Mesenteric fat pad (tissue), 1 donor: Measurements from ENCODE around the gene FAAP20. TPM values are rescaled to one million over a fixed set of nuclear protein-coding genes. Genes with fewer than 3 reads are reported as not detected.

Experiments
- DNase-seq: peaks from one replicate; pipeline ENCODE4 v3.0.0-alpha.2; 2020; ENCODE audit warnings: low spot score
- total RNA-seq: library from RNA; stranded (reverse); fragmentation: NEBNext Ultra II Directional; extraction: Animal tissue kit (Norgen Biotek cat#: 25700); gene quantifications from one replicate; pipeline ENCODE4 v1.2.1, GENCODE V29; 2021
- donor health status: DM: yes; HTN: yes; CAD: no.

Gene FAAP20
- total RNA-seq, 1 donor from 2014 or later: 42.6 TPM

DNA sequence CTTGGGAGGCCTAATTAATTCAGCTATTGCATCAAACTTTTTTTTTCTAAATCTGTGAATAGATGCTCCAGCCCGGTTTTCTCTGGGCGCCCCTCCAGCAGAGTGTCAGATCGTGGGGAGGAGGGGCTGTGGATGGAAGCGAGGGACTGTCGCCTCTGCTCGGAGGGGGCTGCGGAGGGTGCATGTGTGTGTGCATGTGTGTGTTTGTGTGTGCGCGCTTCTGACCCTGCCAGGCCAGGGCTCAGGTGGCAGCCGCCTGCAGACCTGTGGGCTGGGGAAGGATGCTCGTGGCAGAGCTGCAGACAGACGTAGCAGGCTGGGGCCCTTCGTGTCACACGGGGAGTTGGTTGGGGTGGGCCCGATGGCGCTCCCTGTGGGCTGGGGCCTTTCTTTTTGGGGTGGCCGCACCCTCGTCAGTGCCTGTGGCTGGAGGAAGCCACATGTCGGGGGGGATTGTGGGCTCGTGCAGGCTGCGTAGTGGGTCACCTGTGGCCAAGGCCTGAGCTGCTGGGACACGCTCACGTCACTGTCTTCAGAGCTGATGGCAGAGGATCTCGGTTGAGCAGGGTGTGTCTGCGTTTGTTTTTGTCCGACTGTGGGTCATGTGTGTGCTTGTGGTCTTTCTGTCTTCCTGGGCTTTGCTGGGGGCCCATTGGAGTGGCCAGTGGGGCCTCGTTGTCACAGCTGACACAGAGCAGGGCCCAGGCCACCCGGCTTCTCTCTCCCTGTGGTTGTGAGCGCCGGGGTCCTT is 36.4 kb upstream of the FAAP20 start:
- no peak for DNase-seq

DNA sequence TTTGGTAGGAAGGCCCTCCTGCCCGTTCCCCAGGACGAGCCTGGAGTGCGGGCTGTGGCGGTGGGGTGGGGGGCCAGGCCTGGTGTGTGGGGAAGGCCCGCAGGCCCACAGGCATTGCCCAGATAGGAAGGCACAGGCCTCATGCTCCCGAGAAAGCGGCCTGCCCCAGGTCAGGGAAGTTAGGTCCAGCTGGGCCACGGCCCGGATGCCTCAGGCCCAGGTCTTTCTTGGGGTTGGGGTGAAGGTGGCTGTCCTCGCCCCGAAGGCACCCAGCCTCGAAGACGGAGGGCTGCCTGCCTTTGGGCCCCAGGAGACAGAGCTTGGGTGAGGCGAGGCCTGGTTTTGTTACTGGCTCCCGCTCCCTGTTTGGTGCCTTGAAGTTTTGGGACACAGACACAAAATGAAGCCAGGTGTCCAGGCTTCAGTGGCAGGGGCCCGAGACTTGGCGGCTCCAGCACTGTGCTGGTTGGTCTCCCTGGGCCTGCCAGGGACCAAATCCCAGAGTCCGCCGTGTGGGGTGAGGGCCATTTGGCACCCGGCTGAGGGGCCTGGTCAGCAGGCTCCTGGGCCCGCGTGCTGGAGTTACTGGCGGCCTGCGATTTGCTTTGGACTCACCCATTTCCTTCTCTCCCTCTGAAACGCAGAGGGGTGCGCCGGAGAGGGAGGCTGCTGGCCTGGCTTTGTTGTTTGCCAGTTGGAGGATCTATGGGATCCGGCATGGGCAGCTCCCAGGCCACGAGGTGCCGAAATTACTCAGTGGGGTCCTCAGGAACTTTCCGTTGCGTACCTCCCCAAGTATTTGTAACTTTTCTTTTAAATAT is 35.5 kb upstream of the FAAP20 start:
- no peak for DNase-seq

DNA sequence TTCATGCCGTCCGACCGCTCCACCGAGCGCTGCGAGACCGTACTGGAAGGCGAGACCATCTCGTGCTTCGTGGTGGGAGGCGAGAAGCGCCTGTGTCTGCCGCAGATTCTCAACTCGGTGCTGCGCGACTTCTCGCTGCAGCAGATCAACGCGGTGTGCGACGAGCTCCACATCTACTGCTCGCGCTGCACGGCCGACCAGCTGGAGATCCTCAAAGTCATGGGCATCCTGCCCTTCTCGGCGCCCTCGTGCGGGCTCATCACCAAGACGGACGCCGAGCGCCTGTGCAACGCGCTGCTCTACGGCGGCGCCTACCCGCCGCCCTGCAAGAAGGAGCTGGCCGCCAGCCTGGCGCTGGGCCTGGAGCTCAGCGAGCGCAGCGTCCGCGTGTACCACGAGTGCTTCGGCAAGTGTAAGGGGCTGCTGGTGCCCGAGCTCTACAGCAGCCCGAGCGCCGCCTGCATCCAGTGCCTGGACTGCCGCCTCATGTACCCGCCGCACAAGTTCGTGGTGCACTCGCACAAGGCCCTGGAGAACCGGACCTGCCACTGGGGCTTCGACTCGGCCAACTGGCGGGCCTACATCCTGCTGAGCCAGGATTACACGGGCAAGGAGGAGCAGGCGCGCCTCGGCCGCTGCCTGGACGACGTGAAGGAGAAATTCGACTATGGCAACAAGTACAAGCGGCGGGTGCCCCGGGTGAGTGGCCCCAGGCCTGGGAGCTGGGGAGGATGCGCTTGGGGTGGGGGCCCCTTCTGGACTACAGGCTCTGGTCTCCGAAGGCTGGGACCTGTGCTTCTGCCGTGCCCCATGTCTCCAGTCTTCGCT is 34.7 kb upstream of the FAAP20 start:
- no peak for DNase-seq

DNA sequence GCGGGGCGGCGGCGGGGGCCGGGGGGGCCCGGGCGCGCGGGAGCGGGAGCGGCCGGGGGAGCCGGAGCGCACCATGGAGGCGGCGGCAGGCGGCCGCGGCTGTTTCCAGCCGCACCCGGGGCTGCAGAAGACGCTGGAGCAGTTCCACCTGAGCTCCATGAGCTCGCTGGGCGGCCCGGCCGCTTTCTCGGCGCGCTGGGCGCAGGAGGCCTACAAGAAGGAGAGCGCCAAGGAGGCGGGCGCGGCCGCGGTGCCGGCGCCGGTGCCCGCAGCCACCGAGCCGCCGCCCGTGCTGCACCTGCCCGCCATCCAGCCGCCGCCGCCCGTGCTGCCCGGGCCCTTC is 34.1 kb upstream of the FAAP20 start:
- DNase-seq: no peak

DNA sequence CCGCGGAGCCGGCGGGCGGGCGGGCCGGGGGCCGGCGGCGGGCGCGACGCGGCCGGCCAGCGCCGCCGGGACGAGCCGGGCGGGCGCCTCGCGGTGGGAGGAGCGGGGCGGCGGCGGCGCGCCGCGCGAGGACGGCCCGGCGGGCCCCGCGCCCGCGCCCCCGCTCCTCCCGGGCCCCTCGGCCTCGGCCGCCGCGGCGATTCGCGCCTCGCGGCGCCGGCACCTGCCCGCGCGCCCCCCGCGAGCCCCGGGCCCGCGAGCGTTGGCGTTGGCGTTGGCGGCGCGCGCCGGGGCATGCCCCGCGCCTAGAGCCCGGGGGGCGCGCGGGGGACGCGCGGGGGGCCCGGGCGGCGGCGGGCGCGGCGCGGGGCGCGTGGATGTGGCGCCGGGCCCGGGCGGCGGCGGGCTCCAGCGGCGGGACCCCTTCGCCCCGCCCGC is 33.6 kb upstream of the FAAP20 start, which contains the start of gene SKI:
SKI (plus strand) TSS at position 163 of the 438 bp plus-strand sequence. CDS start 448 bp downstream, outside the sequence.
- no peak for DNase-seq

DNA sequence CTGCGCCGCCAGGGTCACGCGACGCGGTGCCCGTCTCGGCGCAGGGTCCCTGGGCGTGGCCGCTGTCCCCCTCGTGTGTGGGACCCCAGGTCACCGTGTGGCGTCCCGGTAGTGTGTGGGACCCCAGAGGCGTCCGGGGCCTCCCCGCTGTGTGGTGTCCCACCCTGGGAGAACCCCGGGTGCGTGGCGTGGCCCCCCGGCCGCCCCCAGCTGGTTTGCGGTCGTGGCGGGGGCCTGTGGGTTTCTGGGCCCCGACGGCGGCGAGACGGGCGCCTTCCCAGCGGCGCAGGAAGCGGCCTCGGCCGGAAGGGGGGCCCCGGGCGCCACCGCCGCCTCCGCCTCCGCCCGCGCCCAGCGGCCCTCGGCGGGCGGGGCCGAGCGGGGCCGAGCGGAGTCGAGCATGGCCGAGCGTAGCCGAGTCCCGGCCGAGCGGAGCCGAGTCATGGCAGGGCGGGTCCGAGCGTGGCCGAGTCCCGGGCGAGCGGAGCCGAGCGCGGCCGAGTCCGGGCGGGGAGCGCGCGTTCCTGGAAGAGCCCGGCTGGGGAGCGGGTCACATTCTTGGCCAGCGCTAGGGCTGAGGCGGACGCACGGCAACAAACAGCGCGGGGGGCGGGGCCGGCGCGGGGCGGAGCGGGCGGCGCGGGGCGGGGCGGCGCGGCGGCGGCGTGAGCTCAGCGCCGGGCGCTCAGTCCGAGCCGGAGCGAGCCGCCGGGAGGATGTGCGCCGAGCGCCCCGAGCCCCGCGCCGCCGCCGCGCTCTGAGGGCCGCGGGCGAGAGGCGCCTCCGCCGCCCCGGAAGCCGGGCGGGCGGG is 33.0 kb upstream of the FAAP20 start:
- peak; percentile 100 for DNase-seq

DNA sequence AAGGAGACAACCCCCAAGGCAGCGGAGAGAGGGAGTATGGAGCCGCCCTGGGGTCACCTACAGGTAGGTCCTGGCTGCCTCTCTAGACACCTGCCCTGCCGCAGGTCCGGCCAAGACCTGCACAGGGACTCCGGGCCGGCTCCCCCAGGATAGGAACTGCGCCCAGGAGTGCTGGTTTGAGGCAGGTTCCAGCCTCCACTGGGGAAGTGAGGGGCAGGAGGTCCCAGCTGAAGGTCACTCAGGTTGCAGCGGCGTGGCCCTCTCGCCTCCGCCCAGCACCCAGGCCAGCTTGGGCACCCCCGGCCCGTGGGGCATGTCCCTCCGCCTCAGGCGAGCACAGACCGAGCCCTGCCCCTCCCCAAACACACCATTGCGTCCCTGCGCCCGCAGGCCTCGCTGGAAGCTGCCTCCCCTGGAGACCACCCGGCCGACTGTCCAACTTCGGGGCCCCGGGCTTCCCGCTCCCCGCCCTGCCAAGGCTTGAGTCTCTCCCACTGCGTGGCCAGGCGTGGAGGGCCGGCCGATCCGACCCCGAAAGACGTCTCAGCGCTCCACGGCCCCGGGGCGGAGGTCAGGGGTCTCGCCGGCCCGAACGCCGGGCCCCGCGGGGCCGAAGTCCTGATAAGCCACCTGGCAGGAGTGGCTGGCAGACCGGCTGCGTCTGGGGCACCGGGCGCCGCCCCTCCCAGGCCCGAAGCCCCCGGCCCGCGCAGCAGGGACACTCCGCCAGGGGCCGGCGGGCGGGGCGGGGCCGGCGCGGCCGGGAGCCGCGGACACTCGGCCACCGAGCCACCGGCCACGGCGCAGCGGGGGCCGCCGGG is 32.2 kb upstream of the FAAP20 start:
- peak; percentile 90 for DNase-seq

DNA sequence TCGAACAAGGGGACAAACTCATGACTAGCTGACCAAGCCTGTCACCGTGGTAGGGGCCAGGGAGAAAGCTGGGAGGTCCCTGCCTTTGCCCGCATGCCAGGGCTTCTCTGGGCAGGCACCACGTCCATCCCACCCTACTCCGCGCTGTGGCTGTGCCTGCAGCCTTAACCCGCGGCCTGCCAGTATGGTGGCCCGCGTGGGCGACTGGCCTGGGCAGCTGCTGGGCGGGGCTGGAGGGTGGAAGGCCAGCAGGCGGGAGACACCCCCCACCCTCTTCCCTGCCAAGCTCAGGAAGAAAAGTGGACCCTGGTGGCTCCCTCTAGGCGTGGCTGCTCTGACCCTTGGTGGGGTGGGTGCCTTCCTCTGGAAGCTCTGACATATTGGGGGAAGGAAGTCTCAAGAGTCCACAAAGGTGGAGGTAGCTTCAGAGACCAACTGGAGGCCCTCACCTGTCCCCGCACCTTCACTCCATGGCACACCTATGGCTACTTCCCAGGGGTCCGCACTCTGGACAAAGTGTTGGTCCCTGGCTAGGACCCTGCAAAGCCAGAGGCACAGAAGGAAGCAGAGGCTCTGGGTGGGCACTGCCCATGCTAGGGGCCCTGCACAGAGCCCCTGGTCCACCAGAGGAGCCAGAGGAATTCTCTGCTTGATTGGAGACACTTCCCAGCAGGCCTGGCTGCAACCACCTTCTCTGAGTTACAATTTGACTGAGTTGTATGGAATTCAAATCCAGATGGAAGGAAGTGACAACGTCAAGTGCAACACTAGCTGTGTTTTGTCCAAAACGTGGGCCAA is 30.3 kb upstream of the FAAP20 start:
- DNase-seq: no peak

DNA sequence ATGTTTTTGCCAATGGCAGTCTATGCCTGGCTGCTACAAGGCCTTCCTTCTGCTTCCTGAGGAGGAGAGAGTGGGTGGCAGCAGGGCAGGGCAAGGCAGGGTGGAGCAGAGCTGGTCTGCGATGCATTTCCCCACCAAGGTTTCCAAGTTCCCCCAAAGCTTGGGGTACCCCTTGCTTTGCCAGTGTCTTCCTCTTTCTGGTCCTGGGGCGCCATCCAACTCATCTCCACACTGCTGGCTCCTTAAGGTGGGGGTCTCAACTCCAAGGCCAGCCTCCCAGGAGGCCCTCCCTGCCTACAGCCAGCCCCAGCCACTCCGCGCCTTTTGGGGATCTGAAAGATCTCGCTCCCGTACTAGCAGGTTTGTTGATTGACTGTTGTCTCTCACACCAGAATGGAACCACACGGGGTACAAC is 29.6 kb upstream of the FAAP20 start:
- no peak for DNase-seq

DNA sequence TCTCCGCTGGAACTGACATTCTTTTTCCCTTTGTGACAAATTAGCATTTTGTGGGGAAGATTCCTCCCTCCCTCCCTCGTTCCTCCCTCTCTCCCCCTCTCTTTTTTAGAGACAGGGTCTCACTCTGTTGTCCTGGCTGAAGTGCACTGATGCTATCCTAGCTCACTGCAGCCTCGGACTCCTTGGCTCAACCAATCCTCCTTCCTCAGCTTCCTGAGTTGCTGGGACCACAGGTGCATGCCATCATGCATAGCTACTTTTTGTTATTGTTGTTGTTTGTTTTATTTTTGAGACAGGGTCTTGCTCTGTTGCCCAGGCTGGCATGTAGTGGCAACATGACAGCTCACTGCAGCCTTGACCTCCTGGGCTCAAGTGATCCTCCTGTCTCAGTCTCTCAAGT is 26.7 kb upstream of the FAAP20 start:
- DNase-seq: no peak

DNA sequence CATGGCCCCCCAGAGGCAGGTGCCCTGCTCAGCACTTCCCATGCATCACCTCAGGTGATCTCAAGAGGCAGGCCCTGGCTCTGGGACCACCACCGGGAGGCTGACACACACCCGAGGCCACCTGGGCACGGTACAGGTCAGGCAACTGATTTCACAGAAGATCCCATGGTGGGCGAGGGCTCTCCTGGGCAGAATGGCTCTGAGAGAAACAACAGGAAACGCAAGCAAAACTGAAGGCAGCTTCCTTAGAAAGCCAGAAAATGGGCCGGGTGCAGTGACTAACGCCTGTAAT is 22.1 kb upstream of the FAAP20 start:
- DNase-seq: no peak

DNA sequence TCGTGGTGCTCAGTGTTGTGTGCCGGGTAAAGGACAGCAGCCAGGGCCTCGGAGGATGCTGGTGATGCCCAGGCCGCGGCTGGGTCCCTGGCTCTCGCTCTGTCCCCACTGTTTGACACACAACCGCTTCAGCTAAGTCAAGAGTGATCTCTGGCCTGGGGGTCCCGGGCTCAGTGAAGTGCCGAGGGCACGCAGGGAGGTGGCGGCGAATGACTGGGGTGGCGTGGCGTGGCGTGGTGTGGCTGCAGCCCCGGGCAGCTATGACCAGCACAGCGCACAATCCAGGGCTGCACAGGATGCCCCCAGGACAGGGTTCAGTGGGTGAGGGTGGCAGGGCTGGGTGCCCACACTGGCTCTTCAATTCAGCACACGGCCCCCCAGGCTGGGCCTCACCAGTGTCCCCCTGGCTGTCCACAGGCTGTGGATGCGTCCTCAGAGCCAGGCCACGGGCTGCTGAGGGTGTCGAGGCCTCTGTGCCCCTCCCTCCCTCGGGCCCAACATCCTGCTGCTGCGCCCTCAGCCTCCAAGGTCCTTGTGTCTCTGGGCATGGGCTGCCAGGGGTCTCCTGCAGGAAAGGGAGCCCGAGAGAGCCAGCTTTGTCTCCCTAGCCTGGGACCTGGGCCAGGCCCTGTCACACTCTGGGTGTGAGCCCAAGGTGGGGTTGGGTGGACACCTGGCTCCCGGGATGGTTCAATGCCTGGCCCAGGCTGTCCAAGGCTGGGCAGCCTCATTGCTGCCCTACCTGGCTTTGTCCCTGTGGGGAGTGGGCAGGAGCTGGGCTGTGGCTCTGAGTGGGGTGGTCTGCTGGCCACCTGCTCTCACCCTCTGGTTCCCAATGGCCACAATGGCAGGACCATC is 21.6 kb upstream of the FAAP20 start:
- no peak for DNase-seq

DNA sequence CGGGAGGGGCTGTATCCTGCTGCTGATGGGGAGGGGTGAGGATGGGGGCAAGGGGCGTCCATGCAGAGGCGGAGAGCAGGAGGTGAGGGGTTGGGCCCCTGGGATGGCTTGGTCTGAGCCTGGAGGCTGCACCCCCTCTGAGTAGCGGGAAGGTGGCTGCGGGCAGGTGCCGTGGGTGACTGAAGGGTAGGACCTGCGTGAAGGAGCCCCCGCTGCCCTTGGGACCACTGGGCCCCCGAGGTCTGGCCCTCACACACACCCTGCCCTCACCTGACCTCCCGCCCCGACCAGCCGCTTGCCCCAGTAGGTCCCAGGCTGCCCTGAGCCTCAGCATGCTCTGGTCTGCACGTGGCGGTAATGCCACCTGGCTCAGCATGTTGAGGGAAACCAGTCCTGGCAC is 20.8 kb upstream of the FAAP20 start:
- no peak for DNase-seq

DNA sequence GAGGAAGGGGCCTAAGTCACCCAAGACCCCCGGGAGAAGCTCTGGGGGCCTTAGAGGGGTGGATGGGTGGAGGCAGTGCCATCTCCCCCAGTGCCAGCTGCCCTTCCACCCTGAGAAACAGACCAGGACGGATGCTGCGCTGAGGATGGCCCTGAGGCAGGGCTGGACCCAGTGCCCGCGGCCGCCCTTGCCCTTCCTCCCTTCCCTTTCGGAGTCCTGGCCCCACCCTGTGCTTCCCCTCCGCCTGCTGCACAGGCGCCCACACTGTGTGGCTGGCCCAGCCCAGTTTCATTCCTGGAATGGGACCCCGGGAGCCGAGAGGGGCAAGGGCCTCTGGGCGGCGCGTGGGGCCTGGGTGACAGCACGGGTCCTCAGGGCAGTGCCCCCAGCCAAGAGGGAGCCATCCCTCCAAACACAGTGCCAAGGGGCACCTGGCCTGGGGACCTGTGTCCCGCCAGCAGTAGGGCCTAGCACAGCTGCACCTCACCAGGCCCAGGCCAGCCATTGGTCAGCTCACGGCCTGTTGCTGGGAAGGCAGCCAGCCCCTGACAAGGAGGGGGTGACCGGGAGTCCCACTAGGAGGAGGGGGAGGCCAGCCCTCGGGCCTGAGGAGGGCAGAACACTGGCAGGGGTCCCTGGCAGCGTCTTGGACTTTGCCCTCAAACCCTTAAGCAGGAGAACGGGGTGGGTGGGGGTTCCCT is 20.1 kb upstream of the FAAP20 start:
- no peak for DNase-seq

DNA sequence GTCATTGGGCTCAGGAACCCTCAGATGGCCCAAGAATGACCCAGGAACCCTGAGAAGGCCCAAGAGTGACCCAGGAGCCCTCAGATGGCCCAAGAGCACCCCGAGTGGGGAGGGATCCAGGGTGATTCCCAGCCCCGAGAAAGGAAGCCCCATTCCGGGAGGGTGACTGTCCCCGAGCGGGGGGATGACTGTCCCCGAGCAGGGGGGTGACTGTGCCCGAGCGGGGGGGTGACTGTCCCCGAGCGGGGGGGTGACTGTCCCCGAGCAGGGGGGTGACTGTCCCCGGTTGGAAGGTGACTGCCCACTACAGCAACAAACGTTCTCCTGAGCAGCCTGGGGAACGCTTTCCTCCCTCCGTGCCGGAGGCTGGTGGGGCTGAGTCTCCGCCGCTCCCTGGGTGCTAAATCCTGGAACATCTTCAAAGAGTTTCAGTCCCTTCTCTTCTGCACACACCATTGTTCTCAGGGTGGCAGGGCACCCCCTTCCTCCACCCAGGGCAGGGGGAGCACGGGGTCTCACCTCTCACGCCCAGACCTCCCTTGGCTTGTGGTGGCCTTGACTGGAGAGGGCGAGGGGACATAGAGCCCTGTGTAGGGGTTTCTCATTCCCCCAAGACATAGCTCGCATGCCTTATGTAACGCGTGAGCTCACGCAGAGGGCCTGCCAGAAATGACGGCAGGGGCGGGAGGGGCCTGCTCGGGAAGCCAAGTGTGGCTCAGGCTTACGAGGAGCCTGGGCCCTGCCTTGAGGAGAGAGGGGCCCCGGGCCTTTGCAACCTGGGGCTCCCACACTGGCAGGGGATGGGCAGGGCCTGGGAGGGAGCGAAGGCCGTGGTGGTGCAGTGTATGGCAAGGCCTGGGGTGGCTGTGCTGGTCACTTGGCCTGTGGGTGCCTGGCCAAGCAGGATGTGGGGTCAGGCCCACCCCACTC is 19.3 kb upstream of the FAAP20 start:
- no peak for DNase-seq
